ENCODE results near the gene L3MBTL4. TPM values are rescaled to one million over a fixed set of nuclear protein-coding genes. Genes with fewer than 3 reads are reported as not detected.

Gene L3MBTL4
- polyA plus RNA-seq, 1 of the 3 experiments (the other 2 are of a cell fraction): 0.02 TPM

DNA sequence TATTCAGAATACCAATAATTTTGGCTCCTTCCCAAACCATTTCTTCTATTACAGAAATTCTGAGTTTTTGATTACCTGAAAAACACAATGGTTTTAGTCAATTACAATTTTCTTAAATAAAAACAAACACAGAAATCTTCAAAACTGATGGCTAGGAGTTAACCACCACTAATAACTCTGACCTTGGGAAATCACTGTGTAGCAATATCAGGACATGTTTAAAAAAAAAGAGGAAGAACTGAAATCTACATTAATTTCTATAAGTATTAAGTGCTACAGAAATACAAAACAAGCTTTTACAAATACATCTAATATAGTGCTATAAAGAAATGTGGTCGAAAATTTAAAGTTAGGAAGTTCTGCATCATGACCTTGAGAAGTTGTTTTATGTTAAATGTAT lies 14.9 kb downstream of the L3MBTL4 start:
- H3K36me3 ChIP-seq (replicated peaks in 1 of 2; ENCODE audit: control insufficient read depth in 1 of 2, insufficient read depth in 2 of 2, low read length in 1 of 2): no peaks in the 10 kb centered on the region
- no peaks in the 10 kb centered on the region for H4K20me1 ChIP-seq (ENCODE audit: insufficient read depth)
- no peak overlapping the region for H3K4me3 ChIP-seq (ENCODE audit: low read depth in 2 of 2, low read length in 1 of 2)
- no peak for DNase-seq
- CTCF ChIA-PET: interaction anchor here (0.8 kb wide), 1 partner anchor 25 kb away, joined by 3 read pairs; no protein-coding TSS in a partner anchor
- H3K4me2 ChIP-seq: no peak overlapping the region
- TF ChIP-seq RXRA (IDR thresholded peaks at IDR 0.05; ENCODE audit: borderline replicate concordance, low read depth) (no peak), RAD21 (IDR thresholded peaks at IDR 0.05; ENCODE audit: low read length) (no peak), TEAD4 (IDR thresholded peaks at IDR 0.05; ENCODE audit: borderline replicate concordance, insufficient read depth) (no peak), RFX5 (IDR thresholded peaks at IDR 0.05; ENCODE audit: low read length) (no peak), MEF2A (IDR thresholded peaks at IDR 0.05; ENCODE audit: borderline replicate concordance, low read depth) (no peak)
- TF ChIP-seq, protein P1, sequence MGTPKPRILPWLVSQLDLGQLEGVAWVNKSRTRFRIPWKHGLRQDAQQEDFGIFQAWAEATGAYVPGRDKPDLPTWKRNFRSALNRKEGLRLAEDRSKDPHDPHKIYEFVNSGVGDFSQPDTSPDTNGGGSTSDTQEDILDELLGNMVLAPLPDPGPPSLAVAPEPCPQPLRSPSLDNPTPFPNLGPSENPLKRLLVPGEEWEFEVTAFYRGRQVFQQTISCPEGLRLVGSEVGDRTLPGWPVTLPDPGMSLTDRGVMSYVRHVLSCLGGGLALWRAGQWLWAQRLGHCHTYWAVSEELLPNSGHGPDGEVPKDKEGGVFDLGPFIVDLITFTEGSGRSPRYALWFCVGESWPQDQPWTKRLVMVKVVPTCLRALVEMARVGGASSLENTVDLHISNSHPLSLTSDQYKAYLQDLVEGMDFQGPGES (IDR thresholded peaks at IDR 0.05; ENCODE audit: low read depth, low read length): no peak
- TF ChIP-seq, protein P2, sequence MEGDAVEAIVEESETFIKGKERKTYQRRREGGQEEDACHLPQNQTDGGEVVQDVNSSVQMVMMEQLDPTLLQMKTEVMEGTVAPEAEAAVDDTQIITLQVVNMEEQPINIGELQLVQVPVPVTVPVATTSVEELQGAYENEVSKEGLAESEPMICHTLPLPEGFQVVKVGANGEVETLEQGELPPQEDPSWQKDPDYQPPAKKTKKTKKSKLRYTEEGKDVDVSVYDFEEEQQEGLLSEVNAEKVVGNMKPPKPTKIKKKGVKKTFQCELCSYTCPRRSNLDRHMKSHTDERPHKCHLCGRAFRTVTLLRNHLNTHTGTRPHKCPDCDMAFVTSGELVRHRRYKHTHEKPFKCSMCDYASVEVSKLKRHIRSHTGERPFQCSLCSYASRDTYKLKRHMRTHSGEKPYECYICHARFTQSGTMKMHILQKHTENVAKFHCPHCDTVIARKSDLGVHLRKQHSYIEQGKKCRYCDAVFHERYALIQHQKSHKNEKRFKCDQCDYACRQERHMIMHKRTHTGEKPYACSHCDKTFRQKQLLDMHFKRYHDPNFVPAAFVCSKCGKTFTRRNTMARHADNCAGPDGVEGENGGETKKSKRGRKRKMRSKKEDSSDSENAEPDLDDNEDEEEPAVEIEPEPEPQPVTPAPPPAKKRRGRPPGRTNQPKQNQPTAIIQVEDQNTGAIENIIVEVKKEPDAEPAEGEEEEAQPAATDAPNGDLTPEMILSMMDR (IDR thresholded peaks at IDR 0.05): no peak
- TF ChIP-seq, protein P3, sequence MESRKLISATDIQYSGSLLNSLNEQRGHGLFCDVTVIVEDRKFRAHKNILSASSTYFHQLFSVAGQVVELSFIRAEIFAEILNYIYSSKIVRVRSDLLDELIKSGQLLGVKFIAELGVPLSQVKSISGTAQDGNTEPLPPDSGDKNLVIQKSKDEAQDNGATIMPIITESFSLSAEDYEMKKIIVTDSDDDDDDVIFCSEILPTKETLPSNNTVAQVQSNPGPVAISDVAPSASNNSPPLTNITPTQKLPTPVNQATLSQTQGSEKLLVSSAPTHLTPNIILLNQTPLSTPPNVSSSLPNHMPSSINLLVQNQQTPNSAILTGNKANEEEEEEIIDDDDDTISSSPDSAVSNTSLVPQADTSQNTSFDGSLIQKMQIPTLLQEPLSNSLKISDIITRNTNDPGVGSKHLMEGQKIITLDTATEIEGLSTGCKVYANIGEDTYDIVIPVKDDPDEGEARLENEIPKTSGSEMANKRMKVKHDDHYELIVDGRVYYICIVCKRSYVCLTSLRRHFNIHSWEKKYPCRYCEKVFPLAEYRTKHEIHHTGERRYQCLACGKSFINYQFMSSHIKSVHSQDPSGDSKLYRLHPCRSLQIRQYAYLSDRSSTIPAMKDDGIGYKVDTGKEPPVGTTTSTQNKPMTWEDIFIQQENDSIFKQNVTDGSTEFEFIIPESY (IDR thresholded peaks at IDR 0.05; ENCODE audit: borderline replicate concordance, low read depth): no peak
- H3K9me3 ChIP-seq: no peaks in the 10 kb centered on the region
- no peak overlapping the region for H3K27ac ChIP-seq (ENCODE audit: low read depth in 2 of 2, low read length in 1 of 2)
- no peaks in the 10 kb centered on the region for H3K27me3 ChIP-seq (ENCODE audit: insufficient read depth)
- H3K4me1 ChIP-seq (ENCODE audit: control insufficient read depth in 1 of 2, insufficient read depth in 2 of 2, low read depth in 1 of 2, low read length in 1 of 2): no peaks in the 10 kb centered on the region
- no peaks in the 10 kb centered on the region for H3K79me2 ChIP-seq (ENCODE audit: insufficient read depth)
- H3F3A ChIP-seq (replicated peaks; ENCODE audit: insufficient read depth): no peaks in the 10 kb centered on the region
- no peak overlapping the region for H2AFZ ChIP-seq (ENCODE audit: low read depth)
- 12% methylated on average over 1 of the region's 1 CpG for WGBS (ENCODE audit: low lambda C conversion rate)
- POLR2A ChIA-PET: no interaction called here
- H3K9me2 ChIP-seq: no peaks in the 10 kb centered on the region
- H3K9ac ChIP-seq: no peak overlapping the region

DNA sequence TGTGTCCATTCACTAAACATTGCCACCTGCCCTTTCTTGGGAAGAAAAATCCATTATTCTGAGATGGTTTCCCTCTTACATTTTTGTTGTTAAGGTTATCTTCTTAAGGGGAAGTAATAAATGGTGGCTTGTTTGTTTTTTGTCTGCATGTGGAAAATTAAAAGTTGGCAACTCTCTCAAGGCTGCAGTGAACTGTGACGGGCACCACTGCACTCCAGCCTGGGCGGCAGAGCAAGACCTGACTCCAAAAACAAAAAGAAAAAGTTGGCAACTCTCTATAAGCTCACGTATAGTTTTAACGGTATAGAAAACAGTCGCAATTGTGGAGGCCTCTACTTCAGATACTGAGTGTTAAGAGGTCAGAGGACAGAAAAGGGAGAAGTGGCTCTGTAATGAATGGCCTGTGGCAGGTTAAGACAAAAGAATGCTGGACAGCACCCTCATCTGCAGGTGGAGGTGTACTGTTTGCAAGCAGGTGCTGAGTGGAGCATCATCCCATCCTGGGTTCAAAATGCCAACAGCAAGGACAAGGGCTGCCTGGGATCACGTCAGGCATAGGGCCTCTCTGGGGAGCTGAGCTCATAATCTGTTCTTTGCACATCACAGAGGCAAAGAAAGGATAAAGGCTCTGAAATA lies 16.7 kb downstream of the L3MBTL4 start:
- Histone ChIP-seq H3K4me3 (ENCODE audit: low read depth in 2 of 2, low read length in 1 of 2) (no peak overlapping the region), H3K4me2 (no peak overlapping the region), H3K9ac (no peak overlapping the region), H3K27me3 (ENCODE audit: insufficient read depth) (no peaks in the 10 kb centered on the region), H3K9me2 (no peaks in the 10 kb centered on the region), H2AFZ (ENCODE audit: low read depth) (no peak overlapping the region), H3F3A (replicated peaks; ENCODE audit: insufficient read depth) (no peaks in the 10 kb centered on the region), H3K79me2 (ENCODE audit: insufficient read depth) (no peaks in the 10 kb centered on the region), H3K9me3 (no peaks in the 10 kb centered on the region), H4K20me1 (ENCODE audit: insufficient read depth) (no peaks in the 10 kb centered on the region), H3K4me1 (ENCODE audit: control insufficient read depth in 1 of 2, insufficient read depth in 2 of 2, low read depth in 1 of 2, low read length in 1 of 2) (no peaks in the 10 kb centered on the region), H3K36me3 (replicated peaks in 1 of 2; ENCODE audit: control insufficient read depth in 1 of 2, insufficient read depth in 2 of 2, low read length in 1 of 2) (no peaks in the 10 kb centered on the region), H3K27ac (ENCODE audit: low read depth in 2 of 2, low read length in 1 of 2) (no peak overlapping the region)
- DNase-seq: no peak
- CTCF ChIA-PET: interaction anchor here (1.0 kb wide), 1 partner anchor 54 kb away, joined by 3 read pairs; no protein-coding TSS in a partner anchor
- POLR2A ChIA-PET: no interaction called here
- 73% methylated on average over 5 of the region's 6 CpGs for WGBS (ENCODE audit: low lambda C conversion rate)
- TF ChIP-seq, protein P3 (IDR thresholded peaks at IDR 0.05; ENCODE audit: borderline replicate concordance, low read depth): no peak
- TF ChIP-seq RFX5 (IDR thresholded peaks at IDR 0.05; ENCODE audit: low read length): no peak
- no peak for TF ChIP-seq TCF12 (IDR thresholded peaks at IDR 0.05)
- TF ChIP-seq RAD21 (IDR thresholded peaks at IDR 0.05; ENCODE audit: low read length): no peak
- TF ChIP-seq SMC3 (IDR thresholded peaks at IDR 0.05; ENCODE audit: low read depth, low read length): no peak
- no peak for TF ChIP-seq FOXJ3 (CRISPR knock-in tag; IDR thresholded peaks at IDR 0.05)
- TF ChIP-seq, protein P2 (IDR thresholded peaks at IDR 0.05): no peak
- TF ChIP-seq, protein P1 (IDR thresholded peaks at IDR 0.05; ENCODE audit: low read depth, low read length): no peak
- TF ChIP-seq EZH2phosphoT487 (IDR thresholded peaks at IDR 0.05; ENCODE audit: borderline replicate concordance, low read depth): no peak

All from SK-N-SH (cell line).